HG03066 (cell line): ENCODE results near the gene SLX4IP.

Experiments used
- ATAC-seq: cut with Tn5 transposase; IDR thresholded peaks from one replicate; pipeline ENCODE4 v1.9.1; 2021; ENCODE audit warnings: low read depth; ENCODE audit not compliant: unreplicated experiment

SLX4IP gene

DNA sequence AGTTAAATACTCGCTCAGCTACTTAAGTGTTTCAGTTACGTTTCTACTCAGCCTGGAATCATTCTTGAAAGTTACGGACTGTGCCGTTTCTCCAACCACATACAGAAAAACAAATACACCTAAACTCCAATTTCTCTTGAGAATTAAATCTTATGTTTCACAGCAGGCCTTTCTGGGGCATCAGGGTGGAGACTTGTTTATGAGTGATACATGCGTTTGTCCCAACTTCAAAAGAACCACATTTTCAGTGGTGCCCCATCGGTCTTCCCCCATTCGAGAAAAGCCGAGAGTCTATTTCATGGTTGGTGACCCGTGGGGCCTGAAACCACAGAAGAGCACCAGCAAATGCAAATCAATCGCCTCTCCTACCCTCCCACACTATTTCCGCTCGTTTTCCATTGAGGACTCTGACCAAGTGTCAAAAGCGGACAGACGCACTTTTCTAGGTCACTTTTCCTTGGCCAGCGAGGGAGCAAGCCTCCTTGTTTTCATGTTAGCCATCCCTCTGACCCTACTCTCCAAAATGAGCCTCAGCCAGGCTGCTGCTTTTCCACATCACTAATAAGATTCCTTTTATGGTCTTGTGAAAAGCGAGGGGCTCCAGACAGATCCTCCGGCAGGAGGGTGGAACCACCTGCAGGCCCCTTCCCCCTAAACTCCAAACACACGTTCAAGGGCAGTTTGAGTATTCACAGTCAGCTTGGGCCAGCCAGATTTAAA lies 235.6 kb downstream of the SLX4IP start:
- ATAC-seq = peak; percentile 21

GRCh38 chr20:10671221-10671918 lies 236.3 kb downstream of the SLX4IP start:
- ATAC-seq = peak; percentile 35

GRCh38 chr20:10671919-10672623 lies 237.0 kb downstream of the SLX4IP start:
- ATAC-seq = no peak

- ATAC-seq = no peak
Observed at GRCh38 chr20:10672624-10673127, 237.6 kb downstream of the SLX4IP start.

GRCh38 chr20:10673176-10673841 lies 238.2 kb downstream of the SLX4IP start:
- no peak for ATAC-seq

- peak; percentile 46 for ATAC-seq
Observed at GRCh38 chr20:10673842-10674683, 239.0 kb downstream of the SLX4IP start, which contains the start of gene JAG1. TSS of gene JAG1 (minus strand) at chr20:10673999. CDS start at chr20:10673530, 469 bp downstream.

DNA sequence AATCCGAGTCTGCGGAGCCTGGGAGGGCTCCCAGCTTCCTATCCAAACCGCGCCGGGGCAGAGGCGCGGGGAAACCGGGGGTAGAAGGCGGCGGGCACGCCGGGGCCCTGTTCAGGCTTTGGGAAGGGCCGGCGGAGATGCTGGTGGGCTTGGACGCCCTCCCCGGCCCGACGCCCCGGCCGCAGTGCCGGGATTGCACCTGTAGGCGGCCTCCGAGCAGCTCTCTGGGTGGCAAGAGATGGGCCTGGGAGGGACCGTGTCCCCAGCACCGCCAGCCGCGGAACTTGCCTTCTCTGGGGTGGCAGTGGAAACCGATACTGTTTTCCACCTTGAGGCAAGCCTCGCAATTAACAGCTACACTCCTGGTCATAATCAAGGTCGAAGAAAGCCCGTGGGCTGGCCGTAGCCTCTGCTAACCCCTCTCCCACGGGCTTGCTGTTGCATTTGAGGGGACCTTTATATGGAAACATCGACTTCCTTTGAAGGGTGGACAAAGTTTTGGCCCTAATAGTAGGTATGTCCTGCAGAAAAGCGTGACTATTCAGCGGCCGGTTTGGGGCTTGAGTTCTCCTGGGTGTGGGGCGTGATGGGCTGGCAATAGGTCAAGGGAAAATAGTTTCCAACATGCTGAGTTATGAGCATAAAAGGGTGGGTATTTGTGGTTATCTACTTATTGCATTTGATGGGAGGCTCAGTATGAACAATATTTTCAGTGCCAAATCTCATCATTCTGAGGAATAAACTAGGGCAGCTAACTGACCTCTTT lies 239.8 kb downstream of the SLX4IP start:
- ATAC-seq = peak; percentile 40

DNA sequence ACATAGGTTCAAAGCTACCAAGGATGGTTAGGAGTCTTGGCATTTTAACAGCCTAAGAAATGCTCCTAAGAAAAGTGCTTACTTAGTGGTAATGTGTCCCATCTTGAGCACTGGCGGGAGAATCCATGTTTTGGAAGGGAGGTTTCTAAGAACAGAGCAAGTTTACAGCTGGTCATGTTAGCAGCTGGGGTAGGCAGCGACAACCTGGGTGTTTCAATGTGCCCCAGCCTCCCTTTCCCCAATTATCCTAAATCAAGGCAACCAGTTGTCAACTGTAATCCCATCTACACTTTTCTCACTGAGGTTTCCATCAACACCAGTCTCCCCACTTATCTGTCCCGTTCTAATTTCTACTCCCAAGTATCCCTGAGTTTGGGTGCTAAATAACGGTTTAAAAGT lies 240.3 kb downstream of the SLX4IP start:
- ATAC-seq = no peak

- no peak for ATAC-seq
Observed at GRCh38 chr20:10676518-10676917, 241.4 kb downstream of the SLX4IP start.
